ENCODE measurements around the gene MGAT4A.
"Not testable (repeated sequence)": the region's sequence is repeated elsewhere in the genome, so short reads cannot be mapped to it uniquely, and the experiment has no call there.

MGAT4A gene

DNA sequence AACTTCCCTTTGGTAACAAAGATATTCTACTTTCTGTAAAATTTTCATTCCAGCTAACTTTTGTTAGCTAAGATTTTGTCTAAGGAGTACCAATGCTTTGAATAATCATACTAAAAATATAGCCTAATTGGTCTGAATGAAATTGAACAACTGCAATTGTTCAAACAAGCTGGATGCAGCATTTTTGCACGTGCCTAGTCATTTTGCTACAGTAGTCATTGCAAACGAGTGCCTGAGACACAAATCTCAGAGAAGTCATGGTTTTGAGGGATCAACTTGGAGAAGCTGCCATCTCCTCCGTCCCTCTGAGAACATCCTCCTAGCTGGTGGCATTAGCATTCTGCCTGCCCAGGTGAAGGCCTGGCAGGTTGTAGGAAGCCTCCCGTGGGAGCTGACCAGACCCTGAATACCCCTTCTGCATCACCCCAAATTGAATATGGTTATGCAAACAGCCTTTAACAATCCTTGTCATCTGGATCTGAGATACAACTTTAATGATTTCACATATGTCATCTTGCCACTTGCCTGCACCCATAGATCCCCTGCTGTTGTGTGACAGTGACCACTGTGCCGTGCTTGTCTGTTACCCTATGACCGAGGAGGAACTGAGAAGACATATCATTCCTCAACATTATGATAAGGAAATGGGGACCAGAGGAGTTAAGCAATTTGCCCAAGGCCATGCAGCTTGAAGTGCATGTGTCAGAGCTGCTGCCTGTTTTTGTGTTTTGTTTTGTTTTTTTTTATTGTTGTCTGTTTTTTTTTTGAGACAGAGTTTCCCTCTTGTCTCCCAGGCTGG lies 29.1 kb upstream of the MGAT4A start:
- no peak for DNase-seq (ENCODE audit: low spot score)

- no peak for DNase-seq (ENCODE audit: low spot score)
Measured at GRCh38 chr2:98759338-98759737, 28.4 kb upstream of the MGAT4A start.

- no peak for DNase-seq (ENCODE audit: low spot score)
Measured at GRCh38 chr2:98757904-98758421, 27.0 kb upstream of the MGAT4A start.

DNA sequence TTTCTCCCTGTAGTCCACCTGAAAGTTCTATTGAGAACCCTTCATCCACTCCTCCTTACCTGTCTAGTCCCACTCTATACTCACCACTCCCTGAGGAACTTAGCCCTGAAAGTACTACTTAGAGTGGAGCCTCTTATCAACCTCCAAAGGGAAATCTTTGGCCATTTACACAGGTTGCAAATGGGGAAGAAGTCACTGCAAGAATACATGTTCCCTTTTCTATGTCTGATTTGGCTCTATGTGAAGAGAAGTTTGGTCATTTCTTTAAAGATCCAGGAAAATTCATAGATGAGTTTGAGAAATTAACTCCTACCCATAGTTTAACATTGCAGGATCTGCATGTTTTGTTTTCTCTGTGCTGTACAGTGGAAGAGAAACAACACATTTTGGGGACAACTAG lies 22.9 kb upstream of the MGAT4A start:
- no peak for DNase-seq (ENCODE audit: low spot score)

GRCh38 chr2:98752711-98753110 lies 21.8 kb upstream of the MGAT4A start:
- DNase-seq (ENCODE audit: low spot score), result not testable (repeated sequence)

GRCh38 chr2:98751748-98752147 lies 20.8 kb upstream of the MGAT4A start:
- DNase-seq (ENCODE audit: low spot score), result no peak

DNA sequence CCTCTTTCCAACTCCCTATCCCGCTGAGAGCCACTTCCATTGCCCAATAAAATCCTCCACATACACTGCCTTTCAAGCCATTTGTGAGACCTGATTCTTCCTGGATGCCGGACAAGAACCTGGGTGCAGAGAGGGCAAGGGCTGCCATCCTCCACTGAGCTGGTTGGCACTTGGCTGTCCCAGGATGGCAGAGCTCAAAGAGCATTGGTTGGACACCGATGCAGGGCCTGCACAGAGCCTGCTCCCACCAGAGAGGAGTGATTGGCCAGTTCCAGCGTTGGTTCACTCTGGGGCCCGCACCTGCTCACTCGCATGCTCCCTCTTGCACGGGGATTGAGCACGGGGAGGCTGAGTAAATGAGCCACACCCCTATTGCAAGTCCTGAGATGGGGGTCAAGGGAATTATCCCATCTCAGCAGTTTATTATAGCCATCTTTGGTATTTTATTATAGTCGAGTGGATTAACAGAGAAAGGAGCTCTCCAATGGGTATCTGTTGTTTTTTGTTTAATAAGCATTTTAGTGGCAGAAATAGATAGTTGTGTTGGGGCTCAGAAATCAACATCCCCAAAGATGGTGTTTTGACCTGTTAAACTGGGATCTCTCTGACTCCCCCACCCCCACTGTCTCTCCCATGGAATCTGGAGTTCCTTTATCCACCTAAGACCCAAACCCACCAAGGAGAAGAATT lies 19.8 kb upstream of the MGAT4A start:
- no peak for DNase-seq (ENCODE audit: low spot score)

- DNase-seq (ENCODE audit: low spot score), result no peak
Measured at GRCh38 chr2:98749066-98749450, 18.1 kb upstream of the MGAT4A start.

- DNase-seq (ENCODE audit: low spot score), result no peak
Measured at GRCh38 chr2:98748292-98749065, 17.5 kb upstream of the MGAT4A start.

GRCh38 chr2:98747888-98748287 lies 17.0 kb upstream of the MGAT4A start:
- DNase-seq (ENCODE audit: low spot score), result no peak

- DNase-seq (ENCODE audit: low spot score), result no peak
Measured at GRCh38 chr2:98746426-98746825, 15.5 kb upstream of the MGAT4A start.

- DNase-seq (ENCODE audit: low spot score), result no peak
Measured at GRCh38 chr2:98744595-98744994, 13.7 kb upstream of the MGAT4A start.

- DNase-seq (ENCODE audit: low spot score), result no peak
Measured at GRCh38 chr2:98743835-98744234, 12.9 kb upstream of the MGAT4A start.

GRCh38 chr2:98739020-98739419 lies 8.1 kb upstream of the MGAT4A start:
- no peak for DNase-seq (ENCODE audit: low spot score)

DNA sequence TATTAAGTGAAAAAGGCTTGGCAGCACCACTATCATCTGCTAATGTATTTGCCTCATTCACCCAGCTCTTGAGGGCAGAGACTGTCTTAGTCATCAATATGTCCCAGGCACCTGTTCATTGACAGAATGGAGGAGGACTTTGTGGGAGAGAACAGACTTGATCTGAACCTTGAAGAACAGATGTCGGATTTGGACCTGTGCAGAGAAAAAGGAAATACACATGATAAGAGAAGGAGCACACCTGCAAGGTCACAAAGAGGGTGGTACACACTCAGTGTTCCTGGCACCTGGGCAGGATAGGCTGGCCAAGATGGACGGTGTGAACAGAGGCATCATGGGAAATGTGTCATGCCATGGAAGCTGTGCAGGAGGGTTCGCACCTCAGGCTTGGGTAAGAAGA lies 7.4 kb upstream of the MGAT4A start:
- DNase-seq (ENCODE audit: low spot score), result no peak

- DNase-seq (ENCODE audit: low spot score), result no peak
Measured at GRCh38 chr2:98737848-98738247, 6.9 kb upstream of the MGAT4A start.

DNA sequence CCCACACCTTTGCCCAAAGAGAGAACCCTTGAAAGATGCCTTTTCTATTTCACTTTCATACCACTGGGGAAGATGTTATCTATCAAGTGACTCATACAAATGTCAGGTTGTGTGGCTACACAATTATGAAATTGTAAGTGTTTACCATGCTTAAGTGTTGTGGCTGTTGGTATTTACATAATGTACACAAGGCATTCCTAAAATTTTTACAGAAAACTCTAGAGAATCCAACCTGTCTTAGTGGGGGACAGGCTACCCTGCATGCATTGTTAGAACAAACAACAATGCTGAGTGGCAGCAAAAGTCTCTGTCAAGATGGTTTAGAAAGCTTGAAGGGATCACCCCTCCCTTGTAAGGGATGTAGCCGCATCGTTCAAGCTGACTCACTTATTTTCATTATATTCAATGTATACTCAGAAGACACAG lies 5.5 kb upstream of the MGAT4A start:
- DNase-seq (ENCODE audit: low spot score), result no peak

DNA sequence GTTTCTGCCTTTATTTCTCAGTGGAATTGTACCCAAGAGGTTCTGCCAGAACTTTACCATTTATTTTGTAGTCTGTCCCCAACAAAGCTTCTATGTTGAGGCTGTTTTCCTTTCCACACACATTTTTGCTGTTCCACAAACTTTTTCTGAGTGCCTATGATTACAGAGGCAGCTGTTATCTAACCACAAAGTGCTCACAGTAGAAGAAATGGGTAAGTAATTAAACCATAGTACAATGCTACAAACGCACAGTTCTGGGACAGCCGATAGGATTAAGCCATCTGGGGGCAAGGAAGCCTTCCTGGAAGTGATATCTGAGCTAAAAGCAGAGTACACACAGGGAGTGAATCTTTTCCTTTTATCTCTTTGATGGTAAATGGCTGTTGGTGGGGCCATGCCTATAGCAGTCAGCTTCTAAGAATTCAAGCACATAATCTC lies 3.9 kb upstream of the MGAT4A start:
- DNase-seq (ENCODE audit: low spot score), result no peak

- no peak for DNase-seq (ENCODE audit: low spot score)
Measured at GRCh38 chr2:98734162-98734561, 3.2 kb upstream of the MGAT4A start.

DNA sequence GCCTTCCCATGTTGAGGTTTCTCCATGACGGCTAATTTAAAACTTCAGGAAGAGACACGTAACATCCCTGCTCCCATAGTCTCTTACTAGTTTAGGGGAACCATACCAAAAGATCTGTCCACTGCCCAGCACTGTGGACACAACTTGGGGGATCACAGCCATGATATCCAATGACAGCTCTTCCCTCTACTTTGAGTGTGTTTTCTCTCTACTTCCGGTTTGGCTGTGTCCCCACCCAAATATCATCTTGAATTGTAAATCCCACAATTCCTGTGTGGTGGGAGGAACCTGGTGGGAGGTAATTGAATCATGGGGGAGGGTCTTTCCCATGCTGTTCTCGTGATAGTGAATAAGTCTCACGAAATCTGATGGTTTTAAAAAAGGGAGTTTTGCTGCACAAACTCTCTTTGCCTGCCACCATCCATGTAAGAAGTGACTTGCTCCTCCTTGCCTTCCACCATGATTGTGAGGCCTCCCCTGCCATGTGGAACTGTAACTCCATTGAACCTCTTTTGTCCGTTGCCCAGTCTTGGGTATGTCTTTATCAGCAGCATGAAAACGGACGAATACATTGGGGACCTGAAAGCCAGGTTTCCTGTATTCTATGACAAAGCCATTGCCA lies 1.6 kb upstream of the MGAT4A start:
- no peak for DNase-seq (ENCODE audit: low spot score)

- no peak for DNase-seq (ENCODE audit: low spot score)
Measured at GRCh38 chr2:98731894-98732349, 990 bp upstream of the MGAT4A start.

GRCh38 chr2:98730707-98731040 lies 258 bp downstream of the MGAT4A start:
- DNase-seq (ENCODE audit: low spot score), result no peak
